Tibial artery (tissue), 4 donors: ENCODE data around the gene GLIS1.
"Not testable (repeated sequence)": the region's sequence is repeated elsewhere in the genome, so short reads cannot be mapped to it uniquely, and the experiment has no call there.

Experiments
- DNase-seq, 2 donors: peaks; one replicate each; pipeline ENCODE4 v3.0.0-alpha.2; 2019
- H3K27ac ChIP-seq, 2 donors: fragments of 200-600 bp; sonication (generic) in 1 of 2; 1 replicate in 1 of 2; 2 replicates in 1 of 2; pipeline ENCODE4 v1.5.1; 2018 to 2019; ENCODE audit warnings: mild to moderate bottlenecking in 1 of 2
- H3K27me3 ChIP-seq, 2 donors: fragments of 200-600 bp; sonication (generic) in 1 of 2; one replicate each; pipeline versions ENCODE4 v1.5.1 to v1.6.0; 2016 to 2019
- H3K36me3 ChIP-seq, 3 donors: fragments of 200-600 bp; sonication (generic) in 2 of 3; one replicate each; pipeline ENCODE4 v1.5.1; 2016 to 2019; ENCODE audit warnings: mild to moderate bottlenecking in 2 of 3
- H3K4me1 ChIP-seq, 4 donors: fragments of 200-600 bp; sonication (generic) in 2 of 4; 1 replicate in 3 of 4; 2 replicates in 1 of 4; pipeline ENCODE4 v1.5.1; 2016 to 2019
- H3K4me3 ChIP-seq, 2 donors: fragments of 200-600 bp; sonication (generic) in 1 of 2; 1 replicate in 1 of 2; 2 replicates in 1 of 2; pipeline ENCODE4 v1.5.1; 2018 to 2019; ENCODE audit warnings: mild to moderate bottlenecking in 2 of 2
- H3K9me3 ChIP-seq, 3 donors: fragments of 200-600 bp; sonication (generic) in 1 of 3; one replicate each; pipeline ENCODE4 v1.5.1; 2016 to 2019
- CTCF ChIP-seq, 2 experiments: fragments of 200-600 bp in 1 of 2; fragments of 450-650 bp in 1 of 2; IDR thresholded peaks; one replicate each; pipeline ENCODE4 v1.5.1; 2017 to 2019; ENCODE audit warnings: antibody characterized with exemption in 2 of 2, mild to moderate bottlenecking in 1 of 2, moderate library complexity in 1 of 2
- intact Hi-C: fragments of 100-400 bp; cut with DNase I; formaldehyde crosslinking; loops from one replicate; pipeline ENCODE4 v1.15.0; 2023; ENCODE audit warnings: low total_unique reads

Gene GLIS1

GRCh38 chr1:53559391-53559815 is 179.6 kb downstream of the GLIS1 start:
- H3K27me3 ChIP-seq: peaks cover 0 to 28% of the 10 kb centered on the region in 2 donors
- no peak for TF ChIP-seq CTCF (IDR thresholded peaks at IDR 0.05)
- peak; percentile 11 to 59 for DNase-seq
- intact Hi-C loops: no loop called here
- H3K4me1 ChIP-seq: no peaks in the 10 kb centered on the region
- H3K9me3 ChIP-seq: no peaks in the 10 kb centered on the region
- H3K36me3 ChIP-seq: no peaks in the 10 kb centered on the region
- H3K4me3 ChIP-seq: no peak overlapping the region
- no peak overlapping the region for H3K27ac ChIP-seq

GRCh38 chr1:53558739-53559315 is 180.1 kb downstream of the GLIS1 start:
- Histone ChIP-seq H3K4me3 (no peak overlapping the region), H3K27ac (no peak overlapping the region), H3K9me3 (no peaks in the 10 kb centered on the region), H3K4me1 (no peaks in the 10 kb centered on the region), H3K27me3 (peaks cover 0 to 28% of the 10 kb centered on the region in 2 donors), H3K36me3 (no peaks in the 10 kb centered on the region)
- TF ChIP-seq CTCF (IDR thresholded peaks at IDR 0.05): no peak
- peak in 1 of 2 donors; percentile 20 for DNase-seq
- intact Hi-C loops: no loop called here

- Histone ChIP-seq H3K36me3 (no peaks in the 10 kb centered on the region), H3K27me3 (peaks cover 0 to 28% of the 10 kb centered on the region in 2 donors), H3K4me3 (no peak overlapping the region), H3K4me1 (no peaks in the 10 kb centered on the region), H3K9me3 (no peaks in the 10 kb centered on the region), H3K27ac (no peak overlapping the region)
- TF ChIP-seq CTCF (IDR thresholded peaks at IDR 0.05): no peak
- intact Hi-C loops: no loop called here
- DNase-seq: peak; percentile 11 to 31
Measured at GRCh38 chr1:53557830-53558738, 180.9 kb downstream of the GLIS1 start.

- Histone ChIP-seq H3K9me3 (no peaks in the 10 kb centered on the region), H3K27me3 (peaks cover 0 to 25% of the 10 kb centered on the region in 2 donors), H3K4me1 (no peaks in the 10 kb centered on the region), H3K27ac (no peak overlapping the region), H3K4me3 (no peak overlapping the region), H3K36me3 (no peaks in the 10 kb centered on the region)
- intact Hi-C loops: no loop called here
- peak in 1 of 2 donors; percentile 34 for DNase-seq
- no peak for TF ChIP-seq CTCF (IDR thresholded peaks at IDR 0.05)
Measured at GRCh38 chr1:53557369-53557768, 181.6 kb downstream of the GLIS1 start.

GRCh38 chr1:53556657-53557227 is 182.2 kb downstream of the GLIS1 start:
- TF ChIP-seq CTCF (IDR thresholded peaks at IDR 0.05): no peak
- Histone ChIP-seq H3K9me3 (no peaks in the 10 kb centered on the region), H3K27me3 (peaks cover 0 to 18% of the 10 kb centered on the region in 2 donors), H3K4me3 (no peak overlapping the region), H3K36me3 (no peaks in the 10 kb centered on the region), H3K4me1 (no peaks in the 10 kb centered on the region), H3K27ac (no peak overlapping the region)
- DNase-seq: peak in 1 of 2 donors; percentile 20
- intact Hi-C loops: no loop called here

- H3K27me3 ChIP-seq, intact Hi-C loops, H3K9me3 ChIP-seq, H3K36me3 ChIP-seq, H3K4me3 ChIP-seq, H3K27ac ChIP-seq, H3K4me1 ChIP-seq: not testable (repeated sequence)
- peak in 1 of 2 donors; percentile 19 for DNase-seq
Measured at GRCh38 chr1:53555620-53556326, 183.2 kb downstream of the GLIS1 start.
